ENCODE data around the gene COL5A1. TPM values are rescaled to one million over a fixed set of nuclear protein-coding genes. Genes with fewer than 3 reads are reported as not detected.

The COL5A1 gene
- total RNA-seq, 4 donors from 2014 or later, result 14.0 to 23.9 (median 19.2) TPM

- TF ChIP-seq CTCF (IDR thresholded peaks at IDR 0.05; ENCODE audit: low read depth), result no peak
These were observed 38.8 kb upstream of the COL5A1 start for GRCh38 chr9:134602547-134603362.

- no peak for TF ChIP-seq CTCF (IDR thresholded peaks at IDR 0.05; ENCODE audit: low read depth)
These were observed 36.8 kb upstream of the COL5A1 start for GRCh38 chr9:134604834-134605233.

- TF ChIP-seq CTCF (IDR thresholded peaks at IDR 0.05; ENCODE audit: low read depth), result no peak
These were observed 36.1 kb upstream of the COL5A1 start for GRCh38 chr9:134605351-134605965.

- TF ChIP-seq CTCF (IDR thresholded peaks at IDR 0.05; ENCODE audit: low read depth), result no peak
These were observed 35.6 kb upstream of the COL5A1 start for GRCh38 chr9:134605966-134606357.

- no peak for TF ChIP-seq CTCF (IDR thresholded peaks at IDR 0.05; ENCODE audit: low read depth)
These were observed 34.5 kb upstream of the COL5A1 start for GRCh38 chr9:134606951-134607731.

- no peak for TF ChIP-seq CTCF (IDR thresholded peaks at IDR 0.05; ENCODE audit: low read depth)
These were observed 33.6 kb upstream of the COL5A1 start for GRCh38 chr9:134607971-134608370.

GRCh38 chr9:134611046-134611445 is 30.6 kb upstream of the COL5A1 start:
- no peak for TF ChIP-seq CTCF (IDR thresholded peaks at IDR 0.05; ENCODE audit: low read depth)

All from subcutaneous adipose tissue (tissue), 4 donors.